Measurements from ENCODE around the gene LTF. TPM values are rescaled to one million over a fixed set of nuclear protein-coding genes. Genes with fewer than 3 reads are reported as not detected.

Gene LTF
- total and polyA plus RNA-seq, 7 donors: 0.73 to 3.8 (median 2.0) TPM

DNA sequence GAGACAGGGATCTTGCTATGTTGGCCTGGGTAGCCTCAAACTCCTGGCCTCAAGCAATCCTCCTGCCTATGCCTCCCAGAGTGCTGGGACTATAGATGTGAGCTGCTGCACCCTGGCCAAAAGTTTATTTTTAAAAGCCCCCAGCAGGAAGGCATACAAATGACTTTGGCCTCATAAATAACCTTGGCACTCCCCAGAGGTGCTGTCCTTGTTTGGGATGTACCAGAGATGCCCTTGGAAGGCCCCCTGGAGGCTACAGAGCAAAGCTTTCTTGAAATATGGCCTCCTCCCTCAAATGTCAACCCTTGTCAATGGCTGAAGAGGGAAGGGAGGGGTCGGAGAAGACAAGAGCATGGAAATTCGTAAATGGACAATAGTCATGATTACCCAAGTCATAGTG, 19.1 kb upstream of the LTF start:
- intact Hi-C loops (cut with DNase I): no loop called here
- Histone ChIP-seq H3K36me3 (ENCODE audit: insufficient read depth in 1 of 2, low read depth in 1 of 2) (no peaks in the 10 kb centered on the region), H3K9me3 (no peaks in the 10 kb centered on the region), H3K4me1 (peaks cover under 1% of the 10 kb centered on the region), H3K27ac (no peak overlapping the region), H3K4me3 (no peak overlapping the region), H3K27me3 (ENCODE audit: insufficient read depth in 3 of 3, low read length in 2 of 3) (no peaks in the 10 kb centered on the region)
- 85 to 93% (median 86%) methylated on average over 2 of the region's 2 CpGs for WGBS, 3 donors
- ATAC-seq: no peak
- DNase-seq: no peak
- TF ChIP-seq CTCF (IDR thresholded peaks at IDR 0.05): no peak

GRCh38 chr3:46482632-46483350, 18.1 kb upstream of the LTF start:
- intact Hi-C loops (cut with DNase I): no loop called here
- H3K27ac ChIP-seq: no peak overlapping the region

DNA sequence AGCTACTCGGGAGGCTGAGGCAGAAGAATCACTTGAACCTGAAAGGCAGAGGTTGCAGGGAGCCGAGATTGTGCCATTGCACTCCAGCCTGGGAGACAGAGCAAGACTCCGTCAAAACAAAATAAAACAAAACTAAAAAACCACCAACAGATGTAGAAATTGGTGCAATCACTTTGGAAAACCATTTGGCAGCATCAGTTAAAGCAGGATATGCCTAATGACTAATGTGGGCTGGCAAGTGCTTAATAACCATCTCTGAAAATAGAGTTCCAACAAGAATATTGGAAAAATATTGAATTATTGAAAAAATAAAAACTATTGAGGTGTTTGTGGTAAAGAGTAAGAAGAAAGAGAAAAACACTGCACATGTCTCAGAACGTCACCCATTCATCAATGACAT, 16.9 kb upstream of the LTF start:
- no peaks in the 10 kb centered on the region for H3K27me3 ChIP-seq (ENCODE audit: insufficient read depth in 3 of 3, low read length in 2 of 3)
- ATAC-seq (no peak), DNase-seq (no peak)
- no peak for TF ChIP-seq CTCF (IDR thresholded peaks at IDR 0.05)
- intact Hi-C loops (cut with DNase I): no loop called here
- H3K36me3 ChIP-seq (ENCODE audit: insufficient read depth in 1 of 2, low read depth in 1 of 2): no peaks in the 10 kb centered on the region
- no peak overlapping the region for H3K4me3 ChIP-seq
- H3K27ac ChIP-seq: no peak overlapping the region
- no peaks in the 10 kb centered on the region for H3K4me1 ChIP-seq
- WGBS, 3 donors: 80 to 91% (median 85%) methylated on average over 4 of the region's 4 CpGs
- no peaks in the 10 kb centered on the region for H3K9me3 ChIP-seq

More at GRCh38 chr3:46482632-46483350, 18.1 kb upstream of the LTF start:
- DNase-seq (no peak), ATAC-seq (no peak)
- Histone ChIP-seq H3K36me3 (ENCODE audit: insufficient read depth in 1 of 2, low read depth in 1 of 2) (no peaks in the 10 kb centered on the region), H3K4me3 (no peak overlapping the region), H3K4me1 (no peaks in the 10 kb centered on the region), H3K9me3 (no peaks in the 10 kb centered on the region), H3K27me3 (ENCODE audit: insufficient read depth in 3 of 3, low read length in 2 of 3) (no peaks in the 10 kb centered on the region)
- TF ChIP-seq CTCF (IDR thresholded peaks at IDR 0.05): no peak
- WGBS, 3 donors: 88 to 95% (median 90%) methylated on average over 1 of the region's 1 CpG

DNA sequence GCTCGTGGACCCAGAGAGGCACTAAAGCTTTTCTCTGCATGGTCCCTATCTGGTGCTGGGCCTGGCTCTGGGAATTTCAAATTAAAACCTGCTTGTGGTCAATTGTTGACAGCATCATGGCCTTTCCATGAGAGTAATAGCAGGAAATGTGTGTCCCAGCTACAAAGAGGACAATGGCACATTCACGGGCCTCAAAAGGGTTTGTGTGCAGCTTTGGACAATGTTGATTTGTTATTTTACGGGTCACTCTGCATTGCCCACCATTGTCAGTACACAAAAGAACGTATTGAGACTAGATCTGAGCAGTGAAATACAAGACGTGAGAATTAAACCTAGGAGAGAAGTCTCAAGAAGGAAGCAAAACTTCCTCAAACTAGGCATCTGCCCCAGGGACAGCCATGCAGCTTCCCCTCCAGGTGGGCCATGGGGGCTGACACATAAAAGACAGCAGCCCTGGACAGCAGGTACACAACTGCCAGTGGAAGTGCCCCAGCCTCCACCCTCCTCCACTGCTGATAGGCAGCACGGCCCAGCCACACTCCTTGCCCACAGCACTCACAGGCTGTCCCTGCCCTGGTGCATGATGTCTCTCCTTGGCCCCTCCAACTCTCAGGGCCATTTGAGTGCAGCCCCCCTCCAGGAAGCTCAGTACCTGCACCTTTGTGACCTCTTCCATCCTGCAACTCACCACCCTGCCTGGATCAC, 15.9 kb upstream of the LTF start:
- Histone ChIP-seq H3K9me3 (no peaks in the 10 kb centered on the region), H3K27ac (no peak overlapping the region), H3K4me3 (no peak overlapping the region), H3K27me3 (ENCODE audit: insufficient read depth in 3 of 3, low read length in 2 of 3) (no peaks in the 10 kb centered on the region), H3K4me1 (no peaks in the 10 kb centered on the region), H3K36me3 (ENCODE audit: insufficient read depth in 1 of 2, low read depth in 1 of 2) (no peaks in the 10 kb centered on the region)
- TF ChIP-seq CTCF (IDR thresholded peaks at IDR 0.05): no peak
- no peak for ATAC-seq
- WGBS, 3 donors: 85 to 90% (median 89%) methylated on average over 6 of the region's 6 CpGs
- intact Hi-C loops (cut with DNase I): no loop called here
- no peak for DNase-seq
